HepG2 (cell line): Measurements from ENCODE around the gene PLXNA1. TPM values are rescaled to one million over a fixed set of nuclear protein-coding genes. Genes with fewer than 3 reads are reported as not detected.

ENCODE experiments used
- ATAC-seq: fragments of 200-7000 bp; cut with Tn5 transposase; 3 replicates; pipeline ENCODE4 v1.9.1; 2020; ENCODE audit warnings: mild to moderate bottlenecking, moderate library complexity
- BruUV-seq: library from RNA; stranded (reverse); fragments of 400-500 nt; replicated peaks from 2 replicates; lab custom pipeline; 2021; lab: Mats Ljungman, UMichigan
- CTCF ChIA-PET: fragments of 300-600 bp; formaldehyde crosslinking; extraction: SDS; loops from one replicate; lab custom pipeline; 2021; ENCODE audit warnings: low total read pairs, inconsistent platforms, low intra/inter-chr PET ratio; lab: Yijun Ruan, JAX
- POLR2A ChIA-PET: fragments of 350-600 bp; sonication (Branson Sonifier 250); formaldehyde crosslinking; loops from one replicate; lab custom pipeline; 2020; ENCODE audit warnings: antibody characterized with exemption, inconsistent platforms; lab: Yijun Ruan, JAX
- DNase-seq: peaks from one replicate; pipeline ENCODE4 v3.0.0-alpha.2; 2015; ENCODE audit warnings: low spot score
- FAIRE-seq: peaks from 3 replicates; lab custom pipeline; 2011; peaks lifted over from hg19 to GRCh38; lab: Jason Lieb, UNC
- H2AFZ ChIP-seq: one replicate; pipeline ENCODE4 v1.6.1; 2011; ENCODE audit warnings: low read length, inconsistent platforms
- H3K27ac ChIP-seq: fragments of 300-600 bp; 3 replicates; pipeline ENCODE4 v1.8.0; 2011; ENCODE audit warnings: mixed run types, mild to moderate bottlenecking, mixed read lengths, low read length, inconsistent platforms; ENCODE audit not compliant: insufficient read depth; ENCODE audit errors: extremely low read length
- H3K27me3 ChIP-seq, 2 experiments: fragments of 200-600 bp in 1 of 2; 2 replicates in 1 of 2; 3 replicates in 1 of 2; pipeline versions ENCODE4 v1.6.0 to v1.8.0; 2011; ENCODE audit warnings: low read length in 2 of 2, mild to moderate bottlenecking in 2 of 2, moderate library complexity in 2 of 2, inconsistent platforms in 1 of 2; ENCODE audit not compliant: insufficient read depth in 2 of 2, control insufficient read depth in 1 of 2
- H3K36me3 ChIP-seq, 2 experiments: fragments of 200-600 bp in 1 of 2; replicated peaks in 1 of 2; 2 replicates in 1 of 2; 3 replicates in 1 of 2; pipeline versions ENCODE4 v1.5.1 to v1.8.0; 2011; ENCODE audit warnings: low read length in 2 of 2, inconsistent platforms in 1 of 2; ENCODE audit not compliant: insufficient read depth in 2 of 2, control insufficient read depth in 1 of 2
- H3K4me1 ChIP-seq: 2 replicates; pipeline ENCODE4 v1.5.1; 2012; ENCODE audit warnings: low read length, inconsistent platforms; ENCODE audit not compliant: insufficient read depth
- H3K4me2 ChIP-seq: 2 replicates; pipeline ENCODE4 v1.6.0; 2011; ENCODE audit warnings: low read depth, low read length, inconsistent platforms
- H3K4me3 ChIP-seq, 3 experiments: fragments of 200-600 bp in 1 of 3; sonication (generic), shearing (Covaris generic) in 1 of 3; replicated peaks in 1 of 3; 2 replicates each; pipeline ENCODE4 v1.5.1; 2011 to 2016; ENCODE audit warnings: low read length in 3 of 3, inconsistent platforms in 2 of 3, low read depth in 2 of 3, mild to moderate bottlenecking in 2 of 3, control low read depth in 1 of 3, mixed read lengths in 1 of 3; ENCODE audit not compliant: insufficient read depth in 1 of 3
- H3K79me2 ChIP-seq: one replicate; pipeline ENCODE4 v1.6.1; 2011; ENCODE audit warnings: low read length, inconsistent platforms; ENCODE audit not compliant: insufficient read depth
- H3K9ac ChIP-seq: 2 replicates; pipeline ENCODE4 v1.6.0; 2011; ENCODE audit warnings: mild to moderate bottlenecking, low read depth, low read length, inconsistent platforms; ENCODE audit not compliant: insufficient read depth
- H3K9me3 ChIP-seq: 2 replicates; pipeline ENCODE4 v1.5.1; 2012; ENCODE audit warnings: mild to moderate bottlenecking, low read length
- H4K20me1 ChIP-seq: 2 replicates; pipeline ENCODE4 v1.6.0; 2011; ENCODE audit warnings: inconsistent platforms, mild to moderate bottlenecking, low read length, moderate library complexity; ENCODE audit not compliant: insufficient read depth
- ASH2L ChIP-seq: fragments of 300-600, 200-600 bp; sonication (generic); IDR thresholded peaks from 2 replicates; pipeline ENCODE4 v1.7.0; 2017; ENCODE audit warnings: low read depth, mild to moderate bottlenecking, moderate library complexity, mixed read lengths, low read length; ENCODE audit not compliant: insufficient read length
- CTCF ChIP-seq: sonication (generic); formaldehyde crosslinking; IDR thresholded peaks from 2 replicates; pipeline ENCODE4 v1.5.0; 2020; ENCODE audit warnings: mild to moderate bottlenecking, missing genetic modification reagents, moderate library complexity
- KDM5A ChIP-seq: fragments of 200-600 bp; sonication (generic); IDR thresholded peaks from 2 replicates; pipeline ENCODE4 v1.7.0; 2018; ENCODE audit warnings: antibody characterized with exemption, mild to moderate bottlenecking, low read length, borderline replicate concordance
- KLF16 ChIP-seq, 2 experiments: sonication (generic) in 1 of 2; formaldehyde crosslinking in 1 of 2; IDR thresholded peaks; 2 replicates each; pipeline versions ENCODE4 v1.6.1 to v1.8.0; 2016 to 2023; ENCODE audit warnings: missing genetic modification reagents in 2 of 2, missing compliant biosample characterization in 1 of 2
- MXD4 ChIP-seq: IDR thresholded peaks from 2 replicates; pipeline ENCODE4 v1.6.1; 2016; ENCODE audit warnings: mild to moderate bottlenecking, missing biosample characterization, missing genetic modification reagents
- NR2F2 ChIP-seq: IDR thresholded peaks from 2 replicates; pipeline ENCODE4 v1.6.1; 2012; ENCODE audit warnings: low read depth, inconsistent platforms, borderline replicate concordance
- PLSCR1 ChIP-seq: sonication (generic); formaldehyde crosslinking; IDR thresholded peaks from 2 replicates; pipeline ENCODE4 v1.5.0; 2020; ENCODE audit warnings: missing genetic modification reagents, mild to moderate bottlenecking, borderline replicate concordance
- ZMYM4 ChIP-seq: sonication (generic); formaldehyde crosslinking; IDR thresholded peaks from 2 replicates; pipeline ENCODE4 v1.8.1; 2023; ENCODE audit warnings: mild to moderate bottlenecking, missing genetic modification reagents
- ZNF574 ChIP-seq: sonication (generic); formaldehyde crosslinking; IDR thresholded peaks from 2 replicates; pipeline ENCODE4 v1.4.0; 2020; ENCODE audit warnings: missing genetic modification reagents
- ZNF784 ChIP-seq: sonication (generic); formaldehyde crosslinking; IDR thresholded peaks from 2 replicates; pipeline ENCODE4 v1.5.1; 2020; ENCODE audit warnings: missing genetic modification reagents, mild to moderate bottlenecking, borderline replicate concordance
- ZSCAN29 ChIP-seq: sonication (generic); formaldehyde crosslinking; conservative IDR thresholded peaks from 2 replicates; pipeline ENCODE4 v1.4.0; 2020; ENCODE audit warnings: mild to moderate bottlenecking, missing genetic modification reagents
- WGBS: methylation state at CpG from one replicate; pipeline ENCODE4 v1.1.6; 2017; ENCODE audit warnings: low lambda C conversion rate; 5-methylcytosine and 5-hydroxymethylcytosine counted together
- in situ Hi-C: cut with HindIII; loops from 2 replicates; pipeline ENCODE4 v1.10.0; 2017; ENCODE audit warnings: low pct_unique_long_range_greater_than_20kb; ENCODE audit not compliant: extremely low pct_ligation_motif_present
- intact Hi-C: fragments of 100-400 bp; cut with micrococcal nuclease; formaldehyde crosslinking; loops from one replicate; pipeline ENCODE4 v1.10.0; 2022; ENCODE audit not compliant: unreplicated experiment
- polyA plus RNA-seq, 8 experiments: library from polyadenylated mRNA; depleted of rRNA in 3 of 8; stranded (reverse) in 7 of 8; unstranded in 1 of 8; fragments of >200 nt; fragmentation: Illumina TruSeq in 4 of 8; extraction: Trizol in 4 of 8; gene quantifications; 2 replicates each; pipeline versions ENCODE4 v1.2.1 to v1.2.3, GENCODE V29; 2011 to 2016; ENCODE audit warnings: low read depth in 4 of 8, missing spikeins in 1 of 8, mixed read lengths in 1 of 8; ENCODE audit not compliant: insufficient read depth in 1 of 8
- total RNA-seq, 5 experiments: library from RNA; depleted of rRNA; stranded (reverse); fragments of >200 nt; fragmentation: Illumina TruSeq; extraction: Trizol; gene quantifications; 2 replicates each; pipeline ENCODE4 v1.2.3, GENCODE V29; 2016; ENCODE audit warnings: low read depth in 1 of 5

Gene PLXNA1
- total and polyA plus RNA-seq, 2 of the 13 experiments (the other 11 are each of a cell fraction or from before 2014, with no cell fraction given): 16.6 to 18.2 TPM

GRCh38 chr3:126952261-126952982, 30.5 kb upstream of the PLXNA1 start:
- Histone ChIP-seq H3K4me1 (no peaks in the 10 kb centered on the region), H3K79me2 (no peaks in the 10 kb centered on the region), H3K36me3 (peaks cover 0 to 7% of the 10 kb centered on the region in 2 experiments; a peak in 1 of 5 replicates), H4K20me1 (no peaks in the 10 kb centered on the region), H3K9ac (no peak overlapping the region), H3K4me2 (no peak overlapping the region), H3K27me3 (no peaks in the 10 kb centered on the region), H3K4me3 (no peak overlapping the region), H3K27ac (no peak overlapping the region), H2AFZ (no peak overlapping the region), H3K9me3 (no peaks in the 10 kb centered on the region)
- intact Hi-C loops: no loop called here
- in situ Hi-C loops: no loop called here
- WGBS: 93% methylated on average over 8 of the region's 10 CpGs
- ChIA-PET POLR2A (no interaction called here), CTCF (no interaction called here)
- ATAC-seq (no peak), FAIRE-seq (no peak), DNase-seq (no peak)
- no TSS peak for BruUV-seq
- TF ChIP-seq PLSCR1 (no peak), ASH2L (no peak), NR2F2 (no peak), ZNF574 (CRISPR knock-in tag) (no peak), ZSCAN29 (CRISPR knock-in tag) (no peak), CTCF (no peak), MXD4 (CRISPR knock-in tag) (no peak), ZMYM4 (no peak), ZNF784 (CRISPR knock-in tag) (no peak), KDM5A (no peak), KLF16 (CRISPR knock-in tag; IDR thresholded peaks at IDR 0.05) (no peak)
